DND-41 (cell line): ENCODE measurements around the gene FOXA2.
A peak's percentile ranks its signal among the peaks of the same experiment; 100 is the strongest.

Source experiments
- ATAC-seq: fragments of 200-7000 bp; cut with Tn5 transposase; 3 replicates; pipeline ENCODE4 v1.9.1; 2021; ENCODE audit warnings: low read depth; ENCODE audit not compliant: insufficient read depth
- DNase-seq: peaks from one replicate; pipeline ENCODE4 v3.0.0-alpha.2; 2020
- H2AFZ ChIP-seq: 2 replicates; pipeline ENCODE4 v1.6.0; 2012; ENCODE audit warnings: low read depth, low read length
- H3K27ac ChIP-seq: 2 replicates; pipeline ENCODE4 v1.5.1; 2012; ENCODE audit warnings: low read length, inconsistent platforms
- H3K27me3 ChIP-seq: fragments of 200-600 bp; sonication (generic); 2 replicates; pipeline ENCODE4 v1.6.0; 2012; ENCODE audit warnings: low read length, mild to moderate bottlenecking, inconsistent platforms; ENCODE audit not compliant: insufficient read depth, poor library complexity
- H3K36me3 ChIP-seq: 2 replicates; pipeline ENCODE4 v1.5.1; 2012; ENCODE audit warnings: low read length, inconsistent platforms; ENCODE audit not compliant: insufficient read depth
- H3K4me1 ChIP-seq: 2 replicates; pipeline ENCODE4 v1.5.1; 2012; ENCODE audit warnings: mild to moderate bottlenecking, low read length; ENCODE audit not compliant: insufficient read depth
- H3K4me2 ChIP-seq: 2 replicates; pipeline ENCODE4 v1.6.0; 2012; ENCODE audit warnings: mild to moderate bottlenecking, moderate library complexity, low read length, inconsistent platforms; ENCODE audit not compliant: insufficient read depth
- H3K4me3 ChIP-seq, 2 experiments: fragments of 200-600 bp in 1 of 2; shearing (Covaris generic) in 1 of 2; 2 replicates each; pipeline ENCODE4 v1.5.1; 2012 to 2016; ENCODE audit warnings: inconsistent platforms in 2 of 2, low read length in 2 of 2, mild to moderate bottlenecking in 2 of 2, low read depth in 1 of 2, moderate library complexity in 1 of 2
- H3K79me2 ChIP-seq: 2 replicates; pipeline ENCODE4 v1.6.0; 2012; ENCODE audit warnings: low read length, inconsistent platforms; ENCODE audit not compliant: insufficient read depth
- H3K9ac ChIP-seq: 2 replicates; pipeline ENCODE4 v1.6.0; 2012; ENCODE audit warnings: low read depth, mild to moderate bottlenecking, inconsistent platforms, low read length, moderate library complexity
- H3K9me3 ChIP-seq: 2 replicates; pipeline ENCODE4 v1.5.1; 2012; ENCODE audit warnings: low read length, moderate library complexity, mild to moderate bottlenecking, inconsistent platforms; ENCODE audit not compliant: insufficient read depth, severe bottlenecking
- H4K20me1 ChIP-seq: 2 replicates; pipeline ENCODE4 v1.6.0; 2012; ENCODE audit warnings: low read length; ENCODE audit not compliant: insufficient read depth
- EZH2 ChIP-seq: IDR thresholded peaks from 3 replicates; pipeline ENCODE4 v1.6.1; 2012; ENCODE audit warnings: borderline replicate concordance, low read depth, mild to moderate bottlenecking, moderate library complexity, low read length, inconsistent platforms; ENCODE audit not compliant: severe bottlenecking
- TF ChIP-seq, protein P1 (sequence below): IDR thresholded peaks from 2 replicates; pipeline ENCODE4 v1.5.1; 2012; ENCODE audit warnings: borderline replicate concordance, low read length, moderate library complexity, mild to moderate bottlenecking; ENCODE audit not compliant: poor library complexity, severe bottlenecking; ENCODE audit errors: extremely low read depth

FOXA2 gene

GRCh38 chr20:22559711-22560318, 24.6 kb downstream of the FOXA2 start:
- Histone ChIP-seq H3K27ac (no peak overlapping the region), H3K4me1 (no peaks in the 10 kb centered on the region), H3K79me2 (no peaks in the 10 kb centered on the region), H2AFZ (no peak overlapping the region), H4K20me1 (no peaks in the 10 kb centered on the region), H3K4me3 (no peak overlapping the region), H3K27me3 (peaks cover 62% of the 10 kb centered on the region), H3K9ac (no peak overlapping the region), H3K4me2 (no peak overlapping the region), H3K36me3 (no peaks in the 10 kb centered on the region), H3K9me3 (no peaks in the 10 kb centered on the region)
- ATAC-seq: no peak
- no peak for DNase-seq
- peak; percentile 54 for TF ChIP-seq EZH2
- TF ChIP-seq, protein P1, sequence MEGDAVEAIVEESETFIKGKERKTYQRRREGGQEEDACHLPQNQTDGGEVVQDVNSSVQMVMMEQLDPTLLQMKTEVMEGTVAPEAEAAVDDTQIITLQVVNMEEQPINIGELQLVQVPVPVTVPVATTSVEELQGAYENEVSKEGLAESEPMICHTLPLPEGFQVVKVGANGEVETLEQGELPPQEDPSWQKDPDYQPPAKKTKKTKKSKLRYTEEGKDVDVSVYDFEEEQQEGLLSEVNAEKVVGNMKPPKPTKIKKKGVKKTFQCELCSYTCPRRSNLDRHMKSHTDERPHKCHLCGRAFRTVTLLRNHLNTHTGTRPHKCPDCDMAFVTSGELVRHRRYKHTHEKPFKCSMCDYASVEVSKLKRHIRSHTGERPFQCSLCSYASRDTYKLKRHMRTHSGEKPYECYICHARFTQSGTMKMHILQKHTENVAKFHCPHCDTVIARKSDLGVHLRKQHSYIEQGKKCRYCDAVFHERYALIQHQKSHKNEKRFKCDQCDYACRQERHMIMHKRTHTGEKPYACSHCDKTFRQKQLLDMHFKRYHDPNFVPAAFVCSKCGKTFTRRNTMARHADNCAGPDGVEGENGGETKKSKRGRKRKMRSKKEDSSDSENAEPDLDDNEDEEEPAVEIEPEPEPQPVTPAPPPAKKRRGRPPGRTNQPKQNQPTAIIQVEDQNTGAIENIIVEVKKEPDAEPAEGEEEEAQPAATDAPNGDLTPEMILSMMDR: no peak

GRCh38 chr20:22557403-22558276, 26.7 kb downstream of the FOXA2 start:
- Histone ChIP-seq H3K9me3 (no peaks in the 10 kb centered on the region), H3K27me3 (peaks cover 41% of the 10 kb centered on the region), H3K27ac (no peak overlapping the region), H3K36me3 (no peaks in the 10 kb centered on the region), H3K79me2 (no peaks in the 10 kb centered on the region), H3K4me1 (no peaks in the 10 kb centered on the region), H3K4me3 (no peak overlapping the region), H3K9ac (no peak overlapping the region), H2AFZ (no peak overlapping the region), H4K20me1 (no peaks in the 10 kb centered on the region), H3K4me2 (no peak overlapping the region)
- DNase-seq (no peak), ATAC-seq (no peak)
- TF ChIP-seq EZH2: no peak
- TF ChIP-seq, protein P1: no peak

- Histone ChIP-seq H3K27me3 (peaks cover 31% of the 10 kb centered on the region), H2AFZ (no peak overlapping the region)
Measured at GRCh38 chr20:22556565-22557056, 27.8 kb downstream of the FOXA2 start.

More at GRCh38 chr20:22556565-22557056, 27.8 kb downstream of the FOXA2 start:
- Histone ChIP-seq H3K27ac (no peak overlapping the region), H3K9ac (no peak overlapping the region), H3K36me3 (no peaks in the 10 kb centered on the region), H3K4me1 (no peaks in the 10 kb centered on the region), H3K9me3 (no peaks in the 10 kb centered on the region), H3K4me2 (no peak overlapping the region), H4K20me1 (no peaks in the 10 kb centered on the region), H3K79me2 (no peaks in the 10 kb centered on the region), H3K4me3 (no peak overlapping the region)
- TF ChIP-seq, protein P1: no peak
- TF ChIP-seq EZH2: no peak
- ATAC-seq (no peak), DNase-seq (no peak)
